ENCODE measurements around the gene OR10S1.
"Not testable (repeated sequence)": the region's sequence is repeated elsewhere in the genome, so short reads cannot be mapped to it uniquely, and the experiment has no call there.

Gene OR10S1

GRCh38 chr11:123977731-123978347, at the start of gene OR10S1:
Gene OR10S1, minus strand, starts transcription at chr11:123977781. Its CDS starts 117 bp downstream, at chr11:123977664.
- no peak for DNase-seq

DNA sequence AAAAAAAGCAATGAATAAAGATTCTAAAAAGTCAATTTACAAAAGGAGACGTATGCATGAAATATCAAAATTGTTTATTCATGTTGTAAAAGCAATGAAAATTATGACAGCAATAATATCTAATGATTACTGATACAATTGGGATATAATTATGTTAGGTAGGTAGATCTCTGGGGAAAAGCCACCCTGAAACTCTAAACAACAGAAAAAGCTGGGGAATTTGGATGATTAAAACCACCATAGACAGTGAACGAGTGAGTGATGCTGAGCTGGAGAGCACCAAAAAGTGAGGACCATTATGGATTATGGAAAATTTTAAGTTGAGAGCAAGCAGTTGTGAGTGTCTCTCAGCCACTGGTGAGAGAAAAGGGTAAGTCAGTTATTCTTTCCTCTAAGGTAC, 48.9 kb upstream of the OR10S1 start, which contains the start of gene OR10G8:
OR10G8 (plus strand) TSS at position 301 of the 400 bp plus-strand sequence. CDS start 2,825 bp downstream, outside the sequence.
- DNase-seq: no peak

- DNase-seq: not testable (repeated sequence)
These were observed 38.3 kb upstream of the OR10S1 start for GRCh38 chr11:124015837-124016236.

DNA sequence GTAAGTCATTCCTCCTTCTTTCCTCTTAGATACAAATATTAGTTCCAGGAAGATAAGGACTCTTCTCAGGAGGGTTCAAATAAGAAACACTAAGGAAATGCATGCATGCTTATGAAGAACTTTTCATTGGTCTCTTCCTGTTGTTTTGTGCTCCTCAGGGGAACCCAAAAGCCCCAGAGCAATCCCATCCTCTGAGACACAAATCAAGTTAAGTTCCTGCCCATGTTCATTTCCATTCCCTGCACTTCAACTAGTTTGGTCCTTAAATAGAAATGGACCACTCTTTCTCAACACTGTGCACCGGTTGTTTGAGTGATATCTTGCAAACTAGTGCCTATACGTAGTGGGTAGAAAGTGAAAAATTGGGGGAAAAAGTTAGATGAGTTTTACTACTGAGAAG, 35.1 kb upstream of the OR10S1 start, which contains the start of gene OR10G4:
OR10G4 (plus strand) TSS at position 301 of the 400 bp plus-strand sequence. CDS start 2,578 bp downstream, outside the sequence.
- DNase-seq: no peak

DNA sequence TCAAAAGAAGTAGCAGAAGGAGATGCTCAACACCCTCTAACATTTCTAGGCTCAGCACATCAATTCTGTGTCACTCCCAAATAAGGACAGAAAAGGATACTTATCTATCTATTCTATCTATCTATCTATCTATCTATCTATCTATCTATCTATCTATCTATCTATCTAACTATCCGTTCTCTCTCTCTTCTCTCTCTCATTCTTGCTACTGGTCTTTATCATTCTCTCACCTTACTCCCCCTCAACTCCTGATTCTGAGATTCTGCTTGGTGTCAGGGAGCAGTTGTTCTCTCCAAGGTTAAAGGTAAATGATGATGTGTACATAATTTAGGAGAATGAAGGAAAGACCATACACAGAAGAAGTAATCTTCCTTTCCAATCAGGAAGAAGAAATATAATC, 17.5 kb upstream of the OR10S1 start, which contains the start of gene OR10G6:
OR10G6 (minus strand) TSS at position 43 of the 400 bp plus-strand sequence; CDS start at position 43, 0 bp downstream.
- DNase-seq: no peak

DNA sequence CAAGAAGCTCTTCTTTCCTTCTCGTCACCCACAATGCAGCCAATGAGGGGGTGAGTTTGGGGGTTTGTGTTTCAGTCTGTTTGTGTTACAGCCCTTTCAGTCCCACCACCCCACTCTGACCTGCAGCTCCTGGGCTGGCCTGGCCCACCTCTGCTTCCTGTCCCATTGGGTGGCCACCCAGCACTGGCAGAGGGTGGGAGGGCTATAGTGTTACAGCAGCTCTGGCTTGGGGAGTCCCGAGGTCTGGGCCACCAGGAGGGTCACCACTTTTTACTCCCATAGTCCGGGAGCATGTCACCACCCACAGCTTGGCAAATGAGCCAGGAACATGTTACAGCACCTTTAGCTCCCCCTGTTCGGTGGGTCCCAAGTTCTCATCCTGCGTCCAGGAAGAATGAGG, 1.7 kb upstream of the OR10S1 start:
- DNase-seq: no peak

DNA sequence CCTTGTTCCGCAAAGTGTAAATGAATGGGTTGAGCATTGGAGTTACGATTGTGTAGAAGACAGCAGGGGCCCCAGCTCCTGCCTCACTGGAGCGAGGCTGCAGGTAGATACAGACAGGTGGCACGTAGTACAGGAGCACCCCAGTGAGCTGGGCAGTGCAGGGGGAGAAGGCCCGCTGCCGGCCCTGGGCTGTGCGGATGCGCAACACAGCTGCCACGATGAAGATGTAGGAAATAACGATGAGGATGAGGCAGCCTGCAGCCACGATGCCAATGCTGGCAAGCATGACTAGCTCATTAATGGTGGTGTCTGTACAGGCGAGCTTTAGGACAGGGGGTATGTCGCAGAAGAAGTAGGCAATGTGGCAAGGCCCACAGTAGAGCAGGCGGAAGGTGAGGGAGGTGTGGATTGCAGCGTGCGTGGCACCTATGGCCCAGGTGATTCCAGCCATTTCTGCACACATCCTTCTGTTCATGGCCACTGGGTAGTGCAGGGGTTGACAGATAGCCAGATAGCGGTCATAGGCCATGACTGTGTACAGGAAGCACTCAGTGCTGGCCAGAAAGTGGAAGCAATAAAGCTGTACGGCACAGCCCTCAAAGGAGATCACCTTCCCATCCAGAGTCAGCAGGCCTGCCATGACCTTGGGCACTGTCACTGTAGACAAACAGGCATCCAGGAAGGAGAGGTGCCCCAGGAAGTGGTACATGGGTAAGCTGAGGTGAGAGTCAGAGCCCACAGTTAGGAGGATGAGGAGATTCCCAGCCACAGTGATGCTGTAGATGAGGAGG, 616 bp downstream of the OR10S1 start:
- no peak for DNase-seq

DNA sequence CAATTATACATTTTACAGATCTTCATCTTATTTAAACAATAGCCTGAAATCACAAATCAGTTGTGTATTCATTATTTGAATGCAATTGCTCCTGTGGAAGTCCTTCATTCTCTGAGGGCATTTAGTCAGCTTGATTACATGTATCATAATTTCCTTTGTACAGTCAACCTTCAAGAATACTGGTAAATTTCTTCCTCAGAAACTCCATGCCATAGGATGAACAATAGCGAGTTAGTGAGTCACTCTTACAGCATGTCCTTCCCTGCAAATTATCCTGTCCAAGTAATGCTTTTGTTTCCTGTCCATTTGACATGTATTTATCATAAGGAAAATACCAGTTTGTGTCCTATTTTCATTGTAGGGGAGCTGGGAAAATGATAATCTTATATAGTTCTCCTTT, 3.8 kb downstream of the OR10S1 start:
- DNase-seq: no peak

DNA sequence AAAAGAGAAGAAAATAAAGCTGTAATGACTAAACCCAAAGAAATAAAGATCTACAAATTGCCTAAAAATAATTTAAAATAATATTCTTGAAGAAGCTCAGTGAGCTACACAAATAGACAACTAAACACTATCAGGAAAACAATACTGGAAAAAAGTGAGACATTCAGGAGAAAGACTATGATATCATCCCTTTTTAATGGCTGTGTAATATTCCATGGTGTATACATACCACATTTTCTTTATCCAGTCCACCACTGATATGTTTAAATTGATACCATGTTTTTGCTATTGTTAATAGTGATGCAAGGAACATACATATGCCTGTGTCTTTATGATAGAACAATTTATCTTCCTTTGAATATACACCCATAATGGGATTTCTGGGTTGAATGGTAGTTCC, 20.8 kb downstream of the OR10S1 start:
- no peak for DNase-seq

- no peak for DNase-seq
These were observed 32.4 kb downstream of the OR10S1 start for GRCh38 chr11:123945132-123945531.

- DNase-seq: no peak
These were observed 33.8 kb downstream of the OR10S1 start, which contains the start of gene OR6T1 for GRCh38 chr11:123943738-123944137. Gene OR6T1, minus strand, starts transcription at chr11:123943838. Its CDS starts 0 bp downstream, at chr11:123943838.

DNA sequence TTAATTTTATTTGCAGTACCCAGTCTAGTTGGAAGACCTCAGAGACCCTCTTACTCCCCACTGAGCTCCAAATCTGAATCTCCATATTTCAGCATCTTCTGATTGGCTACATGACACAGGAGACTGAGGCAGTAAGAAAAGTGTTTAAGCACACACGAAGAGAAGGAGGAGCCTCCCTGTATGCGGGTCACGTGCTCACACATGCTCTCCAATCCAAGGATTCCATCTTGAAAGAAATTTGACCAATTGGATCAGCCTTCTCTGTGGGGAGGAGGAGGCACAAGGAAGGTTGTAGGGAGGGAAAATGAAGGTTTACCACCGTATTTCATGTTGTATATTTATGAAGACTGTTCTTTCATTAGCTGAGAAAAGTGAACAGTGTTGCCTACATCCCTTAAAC, 35.2 kb downstream of the OR10S1 start:
- no peak for DNase-seq

DNA sequence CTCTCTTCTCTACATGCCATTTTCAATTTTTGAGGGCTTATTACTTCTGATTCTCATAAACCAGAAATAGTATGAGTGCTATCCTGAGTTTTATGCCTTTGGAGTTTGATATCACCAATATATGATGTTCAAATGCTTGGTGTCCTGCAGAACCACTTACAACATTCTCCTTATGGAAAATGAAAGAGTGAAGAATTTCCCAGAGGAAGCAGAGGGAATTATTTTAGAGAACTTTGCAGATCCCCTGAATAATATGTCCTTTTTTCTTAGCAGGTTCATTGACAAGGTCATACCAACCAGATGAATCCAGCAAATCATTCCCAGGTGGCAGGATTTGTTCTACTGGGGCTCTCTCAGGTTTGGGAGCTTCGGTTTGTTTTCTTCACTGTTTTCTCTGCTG, 38.3 kb downstream of the OR10S1 start, which contains the start of gene OR4D5:
OR4D5 (plus strand) TSS at position 301 of the 400 bp plus-strand sequence; CDS start at position 301, 0 bp downstream.
- no peak for DNase-seq
